ENCODE data around the gene DCST1.

Gene DCST1

DNA sequence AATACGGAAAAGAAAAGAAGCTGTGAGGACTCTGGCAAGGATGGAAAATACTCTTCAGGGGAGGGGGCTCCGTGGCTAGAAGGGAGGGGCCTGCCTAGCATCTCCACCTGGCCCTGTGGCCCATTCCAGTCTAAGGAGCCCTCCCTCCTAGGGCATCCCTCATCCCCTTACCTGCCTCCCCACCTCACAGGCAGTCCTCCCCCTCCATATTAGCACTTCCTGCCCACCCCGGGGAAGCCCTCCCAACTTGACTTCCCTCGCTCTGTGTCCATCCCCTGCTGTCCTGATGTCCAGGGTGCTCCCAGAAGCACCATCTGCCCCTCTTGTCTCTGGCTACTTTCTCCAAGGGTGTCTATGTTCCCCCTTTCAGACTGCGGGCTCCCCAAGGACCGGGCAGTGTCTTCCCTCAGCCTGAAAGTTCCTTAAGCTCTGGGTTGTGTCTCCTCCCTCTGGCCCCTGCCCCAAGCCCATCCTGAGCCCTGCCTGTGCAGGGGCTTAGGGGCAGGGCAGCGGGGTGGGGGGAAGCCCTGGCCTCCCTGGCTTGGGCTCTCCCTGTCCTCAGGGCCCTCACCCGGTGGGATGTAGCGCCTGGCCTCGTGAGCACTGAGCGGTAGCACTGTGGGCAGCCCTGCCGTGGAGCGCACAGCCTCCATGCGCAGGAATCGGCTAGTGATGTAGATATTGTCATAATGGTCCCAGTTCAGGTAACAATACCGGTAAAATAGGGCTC lies 3.9 kb upstream of the DCST1 start:
- no peaks in the 10 kb centered on the region for H3K4me1 ChIP-seq (ENCODE audit: control insufficient read depth in 1 of 2, insufficient read depth in 2 of 2, low read length in 2 of 2)
- no peak overlapping the region for H3K4me3 ChIP-seq (ENCODE audit: low read depth in 1 of 2, low read length in 2 of 2)
- no peaks in the 10 kb centered on the region for H3K9me3 ChIP-seq (ENCODE audit: control insufficient read depth in 1 of 2, low read length in 2 of 2)
- no peaks in the 10 kb centered on the region for H3K27me3 ChIP-seq (ENCODE audit: low read depth, low read length)
- no peaks in the 10 kb centered on the region for H3K36me3 ChIP-seq (ENCODE audit: control insufficient read depth in 1 of 2, insufficient read depth in 2 of 2, low read length in 2 of 2)
- no peak overlapping the region for H3K27ac ChIP-seq (ENCODE audit: low read length)

DNA sequence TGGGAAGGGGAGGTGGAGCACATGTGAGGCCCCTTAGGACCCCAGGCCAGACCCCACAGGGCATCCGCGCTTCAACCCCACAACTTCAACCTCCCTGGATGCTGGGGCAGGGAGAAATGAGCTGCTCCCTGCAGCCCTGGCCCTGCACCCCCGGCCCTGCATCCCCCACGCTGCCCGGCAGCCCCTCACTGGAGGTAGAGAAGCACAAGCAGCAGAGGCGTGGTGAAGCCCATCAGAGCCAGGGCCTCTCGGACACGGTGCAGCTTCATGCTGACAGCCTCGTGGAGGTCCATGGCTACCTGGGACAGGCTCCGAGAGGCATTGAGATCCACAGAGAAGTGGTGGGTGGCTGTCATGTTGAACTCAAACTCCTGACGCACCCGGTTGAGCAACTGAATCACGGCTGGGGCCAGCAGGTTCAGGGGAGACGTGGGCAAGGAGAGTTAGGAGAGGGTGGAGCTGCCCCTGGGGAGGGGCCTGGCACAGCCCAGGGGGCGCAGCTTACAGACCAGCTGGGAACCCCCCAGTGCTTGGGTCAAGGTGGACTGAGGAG lies 3.3 kb upstream of the DCST1 start:
- Histone ChIP-seq H3K9me3 (ENCODE audit: control insufficient read depth in 1 of 2, low read length in 2 of 2) (no peaks in the 10 kb centered on the region), H3K27ac (ENCODE audit: low read length) (no peak overlapping the region), H3K4me3 (ENCODE audit: low read depth in 1 of 2, low read length in 2 of 2) (no peak overlapping the region), H3K4me1 (ENCODE audit: control insufficient read depth in 1 of 2, insufficient read depth in 2 of 2, low read length in 2 of 2) (no peaks in the 10 kb centered on the region), H3K36me3 (ENCODE audit: control insufficient read depth in 1 of 2, insufficient read depth in 2 of 2, low read length in 2 of 2) (no peaks in the 10 kb centered on the region), H3K27me3 (ENCODE audit: low read depth, low read length) (no peaks in the 10 kb centered on the region)

DNA sequence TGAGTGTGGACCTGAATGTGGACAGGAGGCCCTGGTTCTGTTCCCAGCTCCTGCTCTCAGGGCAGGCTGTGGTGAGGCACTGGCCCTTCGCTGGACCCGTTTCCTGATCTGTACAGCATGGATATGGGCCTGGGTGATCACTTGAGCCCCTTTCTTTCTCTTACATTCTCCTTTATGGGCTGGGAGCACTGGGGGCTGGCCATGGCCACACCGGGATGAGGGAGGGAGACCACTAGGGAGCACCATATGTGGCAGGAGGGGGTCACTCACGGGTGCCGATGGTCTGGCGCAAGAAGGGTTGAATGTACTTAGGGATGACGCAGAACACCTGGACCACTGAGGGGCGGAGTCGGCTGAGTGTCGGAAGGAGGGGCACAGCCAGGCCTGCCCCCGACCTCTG lies 2.7 kb upstream of the DCST1 start:
- Histone ChIP-seq H3K27ac (ENCODE audit: low read length) (no peak overlapping the region), H3K4me3 (ENCODE audit: low read depth in 1 of 2, low read length in 2 of 2) (no peak overlapping the region), H3K9me3 (ENCODE audit: control insufficient read depth in 1 of 2, low read length in 2 of 2) (no peaks in the 10 kb centered on the region), H3K27me3 (ENCODE audit: low read depth, low read length) (no peaks in the 10 kb centered on the region), H3K4me1 (ENCODE audit: control insufficient read depth in 1 of 2, insufficient read depth in 2 of 2, low read length in 2 of 2) (no peaks in the 10 kb centered on the region), H3K36me3 (ENCODE audit: control insufficient read depth in 1 of 2, insufficient read depth in 2 of 2, low read length in 2 of 2) (no peaks in the 10 kb centered on the region)

DNA sequence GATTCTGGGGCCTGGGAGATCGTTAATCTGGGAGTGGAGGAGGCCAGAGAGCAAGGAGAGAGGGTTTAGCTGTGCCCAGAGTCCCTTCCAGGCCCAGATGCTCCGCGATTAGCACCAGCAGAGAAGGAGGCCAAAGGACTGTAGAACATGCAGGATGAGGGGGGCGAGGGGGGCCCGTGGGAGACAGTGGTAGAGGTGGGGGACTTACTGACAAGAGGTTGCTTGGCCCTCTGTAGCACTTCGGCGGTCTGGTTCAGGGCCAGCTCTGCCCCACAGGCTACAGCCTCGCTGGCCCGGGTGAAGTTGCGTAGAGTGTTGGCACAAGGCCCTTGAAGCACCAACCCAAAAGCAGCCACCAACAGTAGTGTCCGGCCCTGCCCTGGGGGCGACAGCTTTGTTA lies 738 bp upstream of the DCST1 start:
- H3K4me1 ChIP-seq (ENCODE audit: control insufficient read depth in 1 of 2, insufficient read depth in 2 of 2, low read length in 2 of 2): peaks cover 0 to 2% of the 10 kb centered on the region in 2 donors
- H3K27me3 ChIP-seq (ENCODE audit: low read depth, low read length): no peaks in the 10 kb centered on the region
- no peak overlapping the region for H3K27ac ChIP-seq (ENCODE audit: low read length)
- no peaks in the 10 kb centered on the region for H3K36me3 ChIP-seq (ENCODE audit: control insufficient read depth in 1 of 2, insufficient read depth in 2 of 2, low read length in 2 of 2)
- no peaks in the 10 kb centered on the region for H3K9me3 ChIP-seq (ENCODE audit: control insufficient read depth in 1 of 2, low read length in 2 of 2)
- no peak overlapping the region for H3K4me3 ChIP-seq (ENCODE audit: low read depth in 1 of 2, low read length in 2 of 2)

DNA sequence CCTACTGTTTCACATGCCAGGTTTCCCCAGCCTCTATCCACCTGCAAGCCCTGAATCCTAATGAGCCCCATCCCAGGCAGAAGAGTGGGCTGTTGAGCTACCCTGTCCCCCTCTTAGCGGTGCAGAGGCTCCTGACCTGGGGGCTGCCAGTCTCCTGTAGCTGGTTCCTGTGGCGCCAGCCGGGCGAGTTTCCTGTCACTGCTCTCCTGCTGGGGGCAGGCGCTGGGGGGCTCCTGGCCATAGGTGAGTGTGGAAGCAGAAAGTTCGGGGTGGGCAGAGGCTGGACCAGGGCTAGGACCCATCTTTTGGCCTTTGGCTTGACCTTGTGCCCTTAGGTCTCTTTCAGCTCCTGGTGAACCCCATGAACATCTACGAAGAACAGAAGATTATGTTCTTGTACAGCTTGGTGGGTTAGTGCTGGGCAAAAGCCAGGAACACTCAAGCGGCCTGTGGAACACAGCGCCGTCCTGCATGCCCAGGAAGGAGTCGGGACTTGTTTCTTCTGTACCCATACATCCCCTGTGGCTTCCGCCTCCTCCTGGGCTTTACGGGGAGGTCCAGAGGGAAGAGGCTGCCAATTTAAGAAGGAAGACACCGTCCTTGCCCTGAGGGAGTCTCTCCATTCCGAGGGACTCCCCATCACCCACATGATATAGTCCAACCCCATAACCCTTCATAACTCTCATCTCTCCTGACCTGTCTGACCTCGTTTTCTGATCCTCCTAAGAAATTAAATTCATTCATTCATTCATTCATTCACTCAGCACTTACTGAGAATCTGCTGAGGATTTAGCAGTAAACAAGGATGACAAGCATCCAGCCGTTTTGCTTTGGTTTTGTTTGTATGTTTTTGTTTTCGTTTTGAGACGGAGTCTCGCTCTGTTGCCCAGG lies 939 bp downstream of the DCST1 start:
- Histone ChIP-seq H3K4me3 (ENCODE audit: low read depth in 1 of 2, low read length in 2 of 2) (no peak overlapping the region), H3K27me3 (ENCODE audit: low read depth, low read length) (no peaks in the 10 kb centered on the region), H3K27ac (ENCODE audit: low read length) (no peak overlapping the region), H3K36me3 (ENCODE audit: control insufficient read depth in 1 of 2, insufficient read depth in 2 of 2, low read length in 2 of 2) (no peaks in the 10 kb centered on the region), H3K9me3 (ENCODE audit: control insufficient read depth in 1 of 2, low read length in 2 of 2) (no peaks in the 10 kb centered on the region), H3K4me1 (ENCODE audit: control insufficient read depth in 1 of 2, insufficient read depth in 2 of 2, low read length in 2 of 2) (peaks cover 0 to 8% of the 10 kb centered on the region in 2 donors)

DNA sequence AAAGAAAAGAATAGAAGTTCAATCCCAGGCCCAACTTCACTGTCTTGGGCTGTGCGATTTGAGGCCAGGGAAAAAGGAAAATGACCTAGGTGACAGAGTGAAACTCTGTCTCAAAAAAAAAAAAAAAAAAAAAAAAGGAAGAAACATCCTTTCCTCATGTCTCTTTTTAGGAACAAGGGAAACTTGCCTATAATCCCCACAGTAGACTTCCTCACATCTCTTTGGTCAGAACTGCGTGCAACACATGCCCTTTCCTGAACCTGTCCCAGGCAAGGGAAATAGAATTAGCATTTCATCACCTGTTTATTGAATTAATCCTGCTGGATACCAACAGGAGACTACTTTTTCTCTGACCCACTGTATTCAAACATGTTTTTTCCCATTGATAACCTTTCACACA lies 2.3 kb downstream of the DCST1 start:
- Histone ChIP-seq H3K27ac (ENCODE audit: low read length) (no peak overlapping the region), H3K9me3 (ENCODE audit: control insufficient read depth in 1 of 2, low read length in 2 of 2) (no peaks in the 10 kb centered on the region), H3K36me3 (ENCODE audit: control insufficient read depth in 1 of 2, insufficient read depth in 2 of 2, low read length in 2 of 2) (no peaks in the 10 kb centered on the region), H3K4me3 (ENCODE audit: low read depth in 1 of 2, low read length in 2 of 2) (no peak overlapping the region), H3K27me3 (ENCODE audit: low read depth, low read length) (no peaks in the 10 kb centered on the region), H3K4me1 (ENCODE audit: control insufficient read depth in 1 of 2, insufficient read depth in 2 of 2, low read length in 2 of 2) (peaks cover 0 to 8% of the 10 kb centered on the region in 2 donors)

DNA sequence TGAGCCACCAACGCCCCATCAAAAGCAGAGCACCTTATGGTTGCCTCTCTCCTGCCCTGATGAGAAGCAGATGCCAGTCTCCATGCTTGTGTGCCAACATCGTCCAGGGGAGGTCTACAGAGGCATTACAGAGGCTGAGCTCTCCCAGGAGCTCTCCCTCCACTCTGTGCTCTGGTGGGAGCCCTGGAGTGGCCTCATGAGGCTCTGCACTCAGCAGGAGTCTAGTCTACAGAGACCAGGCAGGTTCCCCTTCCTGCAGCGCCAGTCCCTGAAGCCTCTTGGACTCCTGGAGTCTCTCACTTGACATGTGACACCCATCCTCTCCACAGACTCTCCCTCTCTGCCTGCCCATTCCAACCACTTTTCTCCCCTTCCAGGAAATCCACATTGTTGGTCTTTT lies 3.4 kb downstream of the DCST1 start:
- no peaks in the 10 kb centered on the region for H3K9me3 ChIP-seq (ENCODE audit: control insufficient read depth in 1 of 2, low read length in 2 of 2)
- no peak overlapping the region for H3K27ac ChIP-seq (ENCODE audit: low read length)

DNA sequence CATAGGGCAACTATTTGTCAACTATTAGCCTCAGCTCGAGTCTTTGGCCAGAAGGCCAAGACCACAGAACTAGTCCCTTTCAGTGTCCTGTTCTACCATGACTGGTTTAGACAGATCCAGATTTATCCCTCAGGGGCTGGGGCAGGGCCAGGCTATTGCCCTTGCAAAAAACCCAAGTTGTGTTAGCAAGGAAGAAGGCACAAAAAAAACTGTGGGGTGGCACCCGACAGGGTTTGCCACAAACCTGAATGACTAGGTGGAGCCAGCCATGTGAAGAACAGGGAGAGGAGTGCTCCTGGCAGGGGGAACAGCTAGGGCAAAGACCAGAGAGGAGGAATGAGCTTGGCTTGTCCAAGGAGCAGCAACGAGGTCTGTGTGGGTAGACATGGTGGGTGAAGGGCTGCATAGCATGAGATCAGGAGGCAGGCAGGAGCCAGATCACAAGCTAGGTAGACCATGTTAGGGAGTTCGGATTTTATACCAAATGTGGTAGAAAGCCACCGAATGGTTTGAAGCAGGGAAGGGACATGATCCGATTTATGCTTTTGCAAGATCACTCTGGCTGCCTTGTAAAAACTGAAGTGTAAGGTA lies 4.3 kb downstream of the DCST1 start:
- H3K27me3 ChIP-seq (ENCODE audit: low read depth, low read length): no peaks in the 10 kb centered on the region
- no peaks in the 10 kb centered on the region for H3K9me3 ChIP-seq (ENCODE audit: control insufficient read depth in 1 of 2, low read length in 2 of 2)
- no peak overlapping the region for H3K4me3 ChIP-seq (ENCODE audit: low read depth in 1 of 2, low read length in 2 of 2)
- peaks cover 0 to 8% of the 10 kb centered on the region in 2 donors for H3K4me1 ChIP-seq (ENCODE audit: control insufficient read depth in 1 of 2, insufficient read depth in 2 of 2, low read length in 2 of 2)
- no peak overlapping the region for H3K27ac ChIP-seq (ENCODE audit: low read length)
- no peaks in the 10 kb centered on the region for H3K36me3 ChIP-seq (ENCODE audit: control insufficient read depth in 1 of 2, insufficient read depth in 2 of 2, low read length in 2 of 2)

More for the DNA sequence above, 3.4 kb downstream of the DCST1 start:
- Histone ChIP-seq H3K36me3 (ENCODE audit: control insufficient read depth in 1 of 2, insufficient read depth in 2 of 2, low read length in 2 of 2) (no peaks in the 10 kb centered on the region), H3K27me3 (ENCODE audit: low read depth, low read length) (no peaks in the 10 kb centered on the region), H3K4me1 (ENCODE audit: control insufficient read depth in 1 of 2, insufficient read depth in 2 of 2, low read length in 2 of 2) (peaks cover 0 to 8% of the 10 kb centered on the region in 2 donors), H3K4me3 (ENCODE audit: low read depth in 1 of 2, low read length in 2 of 2) (no peak overlapping the region)

DNA sequence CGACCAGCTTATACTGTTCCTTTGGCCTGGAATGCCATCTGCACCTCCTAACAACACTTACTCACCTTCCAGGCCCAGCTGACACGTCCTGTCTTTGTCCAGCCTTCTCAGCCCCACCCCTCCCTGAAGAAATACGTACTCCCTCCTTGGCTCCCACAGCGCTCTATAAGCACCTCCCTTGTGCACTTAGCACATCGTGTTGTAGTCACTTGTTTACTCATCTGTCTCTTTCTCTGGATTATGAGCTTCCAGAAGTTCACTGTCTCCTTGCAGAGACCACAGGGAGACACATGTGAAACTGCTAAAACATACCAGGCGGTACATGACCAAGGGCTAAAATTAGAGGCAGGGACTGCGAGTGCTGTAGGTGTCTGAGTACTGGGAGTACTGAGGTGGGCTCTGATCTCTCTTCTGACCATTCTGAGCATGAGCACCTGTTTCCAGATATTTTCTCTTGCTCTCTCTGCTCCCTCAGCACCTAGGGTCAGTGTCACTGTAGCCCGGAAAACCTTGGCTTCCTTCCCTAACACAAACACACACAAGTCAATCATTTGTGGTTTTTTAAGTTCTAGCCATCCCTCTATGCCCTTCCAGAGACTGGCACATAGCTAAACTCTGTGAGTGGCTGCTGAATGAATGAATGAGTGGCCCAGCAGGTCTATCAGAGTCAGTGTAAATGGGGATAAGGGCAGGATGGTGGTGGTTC lies 5.1 kb downstream of the DCST1 start:
- H3K4me3 ChIP-seq (ENCODE audit: low read depth in 1 of 2, low read length in 2 of 2): no peak overlapping the region
- no peaks in the 10 kb centered on the region for H3K36me3 ChIP-seq (ENCODE audit: control insufficient read depth in 1 of 2, insufficient read depth in 2 of 2, low read length in 2 of 2)
- no peaks in the 10 kb centered on the region for H3K27me3 ChIP-seq (ENCODE audit: low read depth, low read length)
- H3K27ac ChIP-seq (ENCODE audit: low read length): no peak overlapping the region
- peaks cover 0 to 8% of the 10 kb centered on the region in 2 donors for H3K4me1 ChIP-seq (ENCODE audit: control insufficient read depth in 1 of 2, insufficient read depth in 2 of 2, low read length in 2 of 2)
- no peaks in the 10 kb centered on the region for H3K9me3 ChIP-seq (ENCODE audit: control insufficient read depth in 1 of 2, low read length in 2 of 2)

DNA sequence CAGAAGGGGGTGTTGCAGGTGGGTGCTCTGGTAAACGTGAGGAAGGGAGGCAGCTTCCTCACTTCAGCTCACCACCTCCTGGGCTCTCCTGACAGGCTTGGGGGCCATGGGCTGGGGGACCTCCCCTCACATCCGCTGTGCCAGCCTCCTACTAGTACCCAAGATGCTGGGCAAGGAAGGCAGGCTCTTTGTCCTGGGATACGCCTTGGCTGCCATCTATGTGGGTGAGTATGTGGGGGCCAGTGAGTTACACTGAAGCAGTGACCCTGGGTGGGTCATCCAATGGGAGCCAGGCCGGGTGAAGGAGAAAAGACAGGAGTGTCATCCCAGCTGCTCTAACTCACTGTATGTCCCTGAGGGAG lies 5.7 kb downstream of the DCST1 start:
- H3K4me3 ChIP-seq (ENCODE audit: low read depth in 1 of 2, low read length in 2 of 2): no peak overlapping the region
- H3K27me3 ChIP-seq (ENCODE audit: low read depth, low read length): no peaks in the 10 kb centered on the region
- peaks cover 0 to 8% of the 10 kb centered on the region in 2 donors for H3K4me1 ChIP-seq (ENCODE audit: control insufficient read depth in 1 of 2, insufficient read depth in 2 of 2, low read length in 2 of 2)
- H3K9me3 ChIP-seq (ENCODE audit: control insufficient read depth in 1 of 2, low read length in 2 of 2): no peaks in the 10 kb centered on the region
- no peak overlapping the region for H3K27ac ChIP-seq (ENCODE audit: low read length)
- no peaks in the 10 kb centered on the region for H3K36me3 ChIP-seq (ENCODE audit: control insufficient read depth in 1 of 2, insufficient read depth in 2 of 2, low read length in 2 of 2)
